Skeletal muscle cell (primary cell): ENCODE results near the gene JAGN1.
"Not testable (repeated sequence)": the region's sequence is repeated elsewhere in the genome, so short reads cannot be mapped to it uniquely, and the experiment has no call there.

Source experiments
- DNase-seq: peaks from one replicate; pipeline ENCODE4 v3.0.0-alpha.2; 2010; ENCODE audit warnings: low read depth
- H3K4me3 ChIP-seq: 2 replicates; pipeline ENCODE4 v1.5.1; 2011; ENCODE audit warnings: low read depth, mild to moderate bottlenecking, control low read depth, low read length, moderate library complexity

Gene JAGN1

DNA sequence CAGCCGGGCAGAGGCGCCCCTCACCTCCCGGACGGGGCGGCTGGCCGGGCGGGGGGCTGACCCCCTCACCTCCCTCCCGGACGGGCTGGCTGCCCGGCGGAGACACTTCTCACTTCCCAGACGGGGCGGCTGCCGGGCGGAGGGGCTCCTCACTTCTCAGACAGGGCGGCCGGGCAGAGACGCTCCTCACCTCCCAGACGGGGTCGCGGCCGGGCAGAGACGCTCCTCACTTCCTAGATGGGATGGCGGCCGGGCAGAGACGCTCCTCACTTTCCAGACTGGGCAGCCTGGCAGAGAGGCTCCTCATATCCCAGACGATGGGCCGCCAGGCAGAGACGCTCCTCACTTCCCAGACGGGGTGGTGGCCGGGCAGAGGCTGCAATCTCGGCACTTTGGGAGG is 49.5 kb downstream of the JAGN1 start:
- not testable (repeated sequence) for H3K4me3 ChIP-seq, DNase-seq

DNA sequence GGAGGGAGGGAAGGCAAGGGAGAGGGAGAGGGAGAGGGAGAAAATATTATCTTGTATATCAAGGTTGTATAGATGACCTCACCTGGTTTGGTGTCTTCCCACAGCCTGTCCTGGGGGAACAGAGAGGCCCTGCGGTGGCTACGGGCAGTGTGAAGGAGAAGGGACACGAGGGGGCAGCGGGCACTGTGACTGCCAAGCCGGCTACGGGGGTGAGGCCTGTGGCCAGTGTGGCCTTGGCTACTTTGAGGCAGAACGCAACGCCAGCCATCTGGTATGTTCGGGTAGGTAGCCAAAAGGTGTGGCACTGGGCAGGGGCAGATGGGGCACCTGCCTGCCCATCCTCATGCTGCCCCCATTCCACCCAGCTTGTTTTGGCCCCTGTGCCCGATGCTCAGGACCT is 50.3 kb downstream of the JAGN1 start:
- DNase-seq = no peak
- H3K4me3 ChIP-seq = no peak overlapping the region

GRCh38 chr3:9942164-9942563 is 51.8 kb downstream of the JAGN1 start:
- DNase-seq = no peak
- H3K4me3 ChIP-seq = no peak overlapping the region

GRCh38 chr3:9942934-9943690 is 52.7 kb downstream of the JAGN1 start:
- H3K4me3 ChIP-seq = no peak overlapping the region
- no peak for DNase-seq
